ENCODE measurements around the gene CNMD. TPM values are rescaled to one million over a fixed set of nuclear protein-coding genes. Genes with fewer than 3 reads are reported as not detected.

CNMD gene
- total and polyA plus RNA-seq, 2 of the 8 experiments (the other 6 are each of a cell fraction or from before 2014, with no cell fraction given): 87.4 to 113 TPM

DNA sequence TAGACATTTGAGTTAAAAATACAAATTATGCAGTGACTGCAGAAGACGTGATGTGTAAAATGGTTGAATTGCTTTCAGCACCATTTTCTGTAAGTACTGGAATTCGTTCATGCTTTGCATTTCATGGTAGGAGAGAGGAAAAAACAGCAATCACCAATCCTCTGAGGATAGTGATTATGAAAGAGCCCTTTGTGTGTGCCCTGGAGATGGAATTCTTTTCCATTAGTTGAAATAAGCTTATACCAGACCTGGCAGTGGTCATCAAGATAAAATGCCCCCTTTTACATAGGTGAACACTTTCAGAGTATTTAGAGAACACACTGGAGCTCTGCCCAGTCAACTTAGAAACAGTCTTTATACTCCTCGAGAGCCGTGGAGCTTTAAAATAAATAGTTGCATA lies 1.7 kb downstream of the CNMD start (continued):
- no peak for TF ChIP-seq PHF8 (conservative IDR thresholded peaks at IDR 0.05; ENCODE audit: low read depth, low read length)
- TF ChIP-seq BACH1 (IDR thresholded peaks at IDR 0.05; ENCODE audit: low read length): no peak
- TF ChIP-seq BRCA1 (IDR thresholded peaks at IDR 0.05; ENCODE audit: low read depth, low read length): no peak
- no peak for TF ChIP-seq CHD1 (IDR thresholded peaks at IDR 0.05; ENCODE audit: low read depth, low read length)
- no peak for TF ChIP-seq NANOG (IDR thresholded peaks at IDR 0.05; ENCODE audit: insufficient read depth, low read depth, low read length, poor library complexity, severe bottlenecking)
- TF ChIP-seq SIRT6 (IDR thresholded peaks at IDR 0.05; ENCODE audit: low read length): no peak
- no peak for TF ChIP-seq RFX5 (IDR thresholded peaks at IDR 0.05; ENCODE audit: borderline replicate concordance, low read depth, low read length)

All from H1 (cell line).